Calu3 (cell line): ENCODE measurements around the gene ELP2. TPM values are rescaled to one million over a fixed set of nuclear protein-coding genes. Genes with fewer than 3 reads are reported as not detected.

ENCODE experiments used
- BruUV-seq: library from RNA; stranded (reverse); fragments of 400-500 nt; replicated peaks from 2 replicates; lab custom pipeline; 2021; lab: Mats Ljungman, UMichigan
- CTCF ChIA-PET: fragments of 300-600 bp; sonication (Branson Sonifier 250); formaldehyde crosslinking; loops from one replicate; lab custom pipeline; 2022; ENCODE audit warnings: antibody characterized with exemption; lab: Charles Lee
- DNase-seq: peaks from one replicate; pipeline ENCODE4 v3.0.0; 2022
- H3K27ac Mint-ChIP-seq: one replicate; pipeline ENCODE4 v1.8.0; 2022; ENCODE audit warnings: mixed read lengths; ENCODE audit not compliant: unreplicated experiment
- H3K27me3 Mint-ChIP-seq: one replicate; pipeline ENCODE4 v1.8.0; 2022; ENCODE audit warnings: mixed read lengths; ENCODE audit not compliant: unreplicated experiment
- H3K36me3 Mint-ChIP-seq: one replicate; pipeline ENCODE4 v1.8.0; 2022; ENCODE audit warnings: mild to moderate bottlenecking, moderate library complexity, mixed read lengths; ENCODE audit not compliant: insufficient read depth, unreplicated experiment
- H3K4me1 Mint-ChIP-seq: one replicate; pipeline ENCODE4 v1.8.0; 2022; ENCODE audit warnings: mild to moderate bottlenecking, low read depth, mixed read lengths; ENCODE audit not compliant: unreplicated experiment
- H3K4me3 Mint-ChIP-seq: one replicate; pipeline ENCODE4 v1.8.0; 2022; ENCODE audit warnings: mild to moderate bottlenecking, low read depth, moderate library complexity, mixed read lengths; ENCODE audit not compliant: unreplicated experiment
- H3K9me3 Mint-ChIP-seq: one replicate; pipeline ENCODE4 v1.8.0; 2022; ENCODE audit warnings: low read depth, mixed read lengths; ENCODE audit not compliant: unreplicated experiment
- intact Hi-C: fragments of 100-400 bp; cut with micrococcal nuclease; formaldehyde crosslinking; loops from one replicate; pipeline ENCODE4 v1.10.0; 2022; ENCODE audit not compliant: unreplicated experiment
- total RNA-seq: library from RNA; stranded (reverse); gene quantifications from 2 replicates; pipeline ENCODE4 v1.2.3, GENCODE V29; 2022
- TF ChIP-seq, protein P1 (sequence below): fragments of 200-600 bp; IDR thresholded peaks from one replicate; pipeline ENCODE4 v1.8.0; 2022; ENCODE audit warnings: antibody characterized with exemption; ENCODE audit not compliant: unreplicated experiment

ELP2 gene
- total RNA-seq, 1 experiment from 2014 or later = 82.2 TPM

DNA sequence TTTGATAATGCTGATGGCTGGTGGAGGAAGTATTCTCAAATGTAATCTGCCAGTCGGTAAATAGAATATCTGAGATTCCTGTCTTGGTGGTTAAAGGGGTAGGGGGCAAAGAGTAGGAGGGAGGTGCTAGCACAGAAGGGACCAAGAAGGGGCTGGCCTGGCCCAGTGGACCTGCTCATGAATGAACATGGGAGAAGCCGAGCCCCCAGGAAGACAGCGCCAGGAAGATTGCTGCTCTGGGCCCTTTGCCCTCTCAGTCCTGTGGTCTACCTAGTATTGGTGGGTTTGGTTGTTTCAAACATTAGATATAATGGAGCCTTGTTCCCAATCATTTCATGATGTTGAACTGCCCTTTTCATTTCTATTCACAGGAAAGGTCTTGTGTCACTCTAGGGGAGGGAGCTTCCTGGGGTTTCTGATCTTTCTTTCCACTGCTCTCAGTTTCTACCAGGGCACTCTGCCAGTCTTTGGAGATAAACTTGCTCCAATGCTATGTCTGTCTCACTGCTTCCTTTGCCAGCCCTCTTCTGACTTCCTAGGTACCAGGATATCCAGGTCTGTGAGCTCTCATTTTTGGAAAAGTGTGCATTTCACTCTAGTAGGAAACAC lies 52.3 kb downstream of the ELP2 start:
- Mint-ChIP-seq H3K36me3 (peaks cover 18% of the 10 kb centered on the region), H3K4me3 (no peak overlapping the region), H3K27me3 (no peaks in the 10 kb centered on the region), H3K27ac (no peak overlapping the region), H3K4me1 (peaks cover 9% of the 10 kb centered on the region), H3K9me3 (no peaks in the 10 kb centered on the region)
- TF ChIP-seq, protein P1, sequence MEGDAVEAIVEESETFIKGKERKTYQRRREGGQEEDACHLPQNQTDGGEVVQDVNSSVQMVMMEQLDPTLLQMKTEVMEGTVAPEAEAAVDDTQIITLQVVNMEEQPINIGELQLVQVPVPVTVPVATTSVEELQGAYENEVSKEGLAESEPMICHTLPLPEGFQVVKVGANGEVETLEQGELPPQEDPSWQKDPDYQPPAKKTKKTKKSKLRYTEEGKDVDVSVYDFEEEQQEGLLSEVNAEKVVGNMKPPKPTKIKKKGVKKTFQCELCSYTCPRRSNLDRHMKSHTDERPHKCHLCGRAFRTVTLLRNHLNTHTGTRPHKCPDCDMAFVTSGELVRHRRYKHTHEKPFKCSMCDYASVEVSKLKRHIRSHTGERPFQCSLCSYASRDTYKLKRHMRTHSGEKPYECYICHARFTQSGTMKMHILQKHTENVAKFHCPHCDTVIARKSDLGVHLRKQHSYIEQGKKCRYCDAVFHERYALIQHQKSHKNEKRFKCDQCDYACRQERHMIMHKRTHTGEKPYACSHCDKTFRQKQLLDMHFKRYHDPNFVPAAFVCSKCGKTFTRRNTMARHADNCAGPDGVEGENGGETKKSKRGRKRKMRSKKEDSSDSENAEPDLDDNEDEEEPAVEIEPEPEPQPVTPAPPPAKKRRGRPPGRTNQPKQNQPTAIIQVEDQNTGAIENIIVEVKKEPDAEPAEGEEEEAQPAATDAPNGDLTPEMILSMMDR = no peak
- CTCF ChIA-PET = no interaction called here
- intact Hi-C loops = no loop called here
- BruUV-seq = no TSS peak
- DNase-seq = no peak

DNA sequence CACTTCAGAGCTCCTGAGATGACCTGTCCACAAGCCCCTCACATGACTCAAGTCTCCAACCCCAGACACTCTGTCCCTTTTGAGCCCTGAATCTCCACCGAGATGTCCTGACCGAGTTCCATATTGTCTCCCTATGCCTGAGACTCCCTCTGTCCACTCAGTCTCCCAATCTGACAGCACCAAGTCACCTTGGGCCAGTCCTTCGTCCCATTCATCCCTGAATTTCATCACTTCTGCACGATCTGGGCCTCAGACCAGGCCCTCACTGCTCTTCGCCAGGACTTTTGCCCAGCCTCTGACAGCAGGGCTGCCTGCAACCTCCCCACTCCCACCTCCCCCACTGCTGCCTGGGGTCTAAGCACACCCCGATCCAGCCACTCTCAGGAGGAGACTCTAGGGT lies 53.3 kb downstream of the ELP2 start:
- peaks cover 26% of the 10 kb centered on the region for H3K36me3 Mint-ChIP-seq
- H3K27ac Mint-ChIP-seq = no peak overlapping the region
- H3K4me1 Mint-ChIP-seq = peaks cover 9% of the 10 kb centered on the region
- intact Hi-C loops = no loop called here
- no peaks in the 10 kb centered on the region for H3K9me3 Mint-ChIP-seq
- H3K27me3 Mint-ChIP-seq = no peaks in the 10 kb centered on the region
- TF ChIP-seq, protein P1 = no peak
- no peak for DNase-seq
- CTCF ChIA-PET = no interaction called here
- no TSS peak for BruUV-seq
- no peak overlapping the region for H3K4me3 Mint-ChIP-seq

DNA sequence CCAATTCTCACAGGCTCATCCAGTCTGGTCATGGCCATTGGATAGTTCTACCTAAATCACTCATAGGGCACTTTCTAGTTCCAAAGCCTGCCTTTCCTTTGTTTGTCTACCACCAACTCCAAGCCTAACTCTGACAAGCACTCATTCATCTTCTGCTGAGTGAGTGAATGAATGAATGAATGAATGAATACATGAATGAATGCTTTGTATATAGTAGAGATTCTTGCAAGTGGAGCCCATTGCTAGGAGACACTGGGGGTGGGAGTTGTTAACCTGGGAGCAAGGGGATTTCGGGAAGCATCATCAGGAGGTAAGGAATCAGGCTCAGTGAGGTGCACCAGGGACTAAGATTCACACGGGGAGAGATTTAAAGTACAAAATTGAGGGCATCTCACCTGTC lies 54.3 kb downstream of the ELP2 start:
- no peak for DNase-seq
- Mint-ChIP-seq H3K36me3 (peaks cover 29% of the 10 kb centered on the region), H3K27me3 (no peaks in the 10 kb centered on the region), H3K9me3 (no peaks in the 10 kb centered on the region), H3K4me3 (no peak overlapping the region), H3K27ac (no peak overlapping the region), H3K4me1 (peaks cover 14% of the 10 kb centered on the region)
- TF ChIP-seq, protein P1 = no peak
- CTCF ChIA-PET = no interaction called here
- BruUV-seq = no TSS peak
- intact Hi-C loops = no loop called here

DNA sequence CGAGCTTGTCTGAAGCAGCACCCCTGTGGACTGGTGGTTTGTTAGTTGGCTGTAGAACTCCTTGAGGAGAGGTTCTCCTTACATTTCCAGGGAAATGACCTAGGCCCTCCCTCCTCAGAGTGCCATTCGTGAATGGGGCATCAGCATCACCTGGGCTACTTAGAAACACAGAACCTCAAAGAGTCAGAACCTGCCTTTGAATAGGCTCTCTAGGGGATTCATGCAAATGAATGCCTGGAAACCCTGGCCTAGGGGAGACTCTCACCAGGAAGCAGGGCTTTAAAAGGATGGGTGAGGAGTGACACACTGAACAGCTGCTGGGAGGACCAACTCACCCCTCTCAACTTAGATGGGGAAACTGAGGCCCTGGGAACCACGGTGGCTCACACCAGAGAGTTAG lies 55.5 kb downstream of the ELP2 start:
- H3K4me1 Mint-ChIP-seq = peaks cover 26% of the 10 kb centered on the region
- no peak for DNase-seq
- H3K36me3 Mint-ChIP-seq = peaks cover 40% of the 10 kb centered on the region
- no peak overlapping the region for H3K27ac Mint-ChIP-seq
- BruUV-seq = no TSS peak
- no peaks in the 10 kb centered on the region for H3K27me3 Mint-ChIP-seq
- TF ChIP-seq, protein P1 = no peak
- no peaks in the 10 kb centered on the region for H3K9me3 Mint-ChIP-seq
- intact Hi-C loops = no loop called here
- H3K4me3 Mint-ChIP-seq = no peak overlapping the region
- CTCF ChIA-PET = no interaction called here
